ENCODE data around the gene ZNF554.
A peak's percentile ranks its signal among the peaks of the same experiment; 100 is the strongest.
"Not testable (repeated sequence)": the region's sequence is repeated elsewhere in the genome, so short reads cannot be mapped to it uniquely, and the experiment has no call there.

ZNF554 gene

DNA sequence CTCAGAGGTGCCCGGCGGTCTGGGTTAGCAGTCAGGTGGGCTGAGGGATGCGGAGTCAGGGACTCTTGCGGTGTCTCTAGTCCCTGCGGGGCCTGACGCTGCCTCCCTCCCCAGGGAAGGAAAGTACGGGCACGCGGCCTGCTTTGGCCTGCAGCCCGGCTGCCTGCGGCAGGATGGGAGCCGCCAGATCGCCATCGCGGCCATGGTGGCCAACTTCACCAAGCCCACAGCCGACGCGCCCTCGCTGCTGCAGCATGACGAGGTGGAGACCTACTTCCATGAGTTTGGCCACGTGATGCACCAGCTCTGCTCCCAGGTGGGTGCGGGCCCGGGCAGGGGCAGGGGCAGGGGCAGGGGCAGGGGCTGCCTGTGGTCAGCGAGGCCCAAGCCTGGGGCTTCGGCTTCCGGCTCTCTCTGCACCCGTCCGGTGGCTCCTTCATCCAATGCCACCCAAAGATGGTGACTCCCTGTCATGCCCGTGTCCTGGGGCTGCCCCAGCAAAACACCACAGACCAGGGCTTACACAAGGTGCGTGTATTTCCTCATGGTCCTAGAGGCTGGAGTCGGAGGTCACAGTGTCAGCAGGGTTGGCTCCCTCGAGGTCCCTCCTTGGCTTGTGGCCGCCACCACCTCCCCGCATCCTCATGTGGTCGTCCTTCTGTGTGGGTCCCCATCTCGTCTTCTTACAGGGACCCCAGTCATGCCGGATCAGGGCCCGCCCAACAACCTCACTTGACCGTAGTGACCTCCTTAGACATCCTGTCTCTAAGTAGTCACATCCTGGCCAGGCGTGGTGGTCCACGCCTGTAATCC, 11.3 kb upstream of the ZNF554 start:
- no peak for DNase-seq

DNA sequence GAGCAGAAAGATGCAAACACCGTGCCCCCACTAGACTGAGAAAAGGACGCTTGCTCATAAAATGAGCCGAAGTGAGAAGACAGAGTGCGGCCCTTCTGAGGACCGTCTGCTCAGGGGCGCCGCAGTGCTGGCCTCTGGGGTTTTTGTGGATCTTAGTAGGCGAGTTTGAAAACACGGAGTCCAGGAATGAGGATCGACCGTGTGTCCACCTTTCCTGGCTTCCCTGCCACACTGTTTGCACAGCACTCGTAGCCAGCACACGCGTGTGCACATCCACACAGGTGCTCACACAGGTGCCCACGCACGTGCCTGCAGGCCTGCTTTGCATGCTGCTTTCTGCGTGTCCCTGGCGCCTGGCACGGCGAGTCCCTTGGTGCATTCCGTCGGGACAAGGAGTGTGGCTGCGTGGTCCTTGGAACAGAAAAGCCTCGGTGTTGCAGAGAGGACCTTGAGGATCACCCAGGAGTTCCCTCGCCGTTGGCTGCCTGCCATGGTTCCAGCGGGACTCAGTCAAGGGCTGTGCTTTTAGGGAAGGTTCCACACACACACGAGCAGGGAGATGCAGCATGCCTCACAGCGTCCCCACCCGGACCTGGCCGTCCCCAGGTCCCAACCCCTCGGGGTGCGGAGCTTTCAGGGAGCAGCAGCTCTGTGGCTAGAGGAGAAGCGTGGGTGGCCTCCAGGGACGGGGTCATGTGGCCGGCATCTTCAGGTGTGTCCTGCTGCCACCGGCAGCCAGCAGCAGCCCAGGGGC, 10.1 kb upstream of the ZNF554 start:
- DNase-seq = no peak

DNA sequence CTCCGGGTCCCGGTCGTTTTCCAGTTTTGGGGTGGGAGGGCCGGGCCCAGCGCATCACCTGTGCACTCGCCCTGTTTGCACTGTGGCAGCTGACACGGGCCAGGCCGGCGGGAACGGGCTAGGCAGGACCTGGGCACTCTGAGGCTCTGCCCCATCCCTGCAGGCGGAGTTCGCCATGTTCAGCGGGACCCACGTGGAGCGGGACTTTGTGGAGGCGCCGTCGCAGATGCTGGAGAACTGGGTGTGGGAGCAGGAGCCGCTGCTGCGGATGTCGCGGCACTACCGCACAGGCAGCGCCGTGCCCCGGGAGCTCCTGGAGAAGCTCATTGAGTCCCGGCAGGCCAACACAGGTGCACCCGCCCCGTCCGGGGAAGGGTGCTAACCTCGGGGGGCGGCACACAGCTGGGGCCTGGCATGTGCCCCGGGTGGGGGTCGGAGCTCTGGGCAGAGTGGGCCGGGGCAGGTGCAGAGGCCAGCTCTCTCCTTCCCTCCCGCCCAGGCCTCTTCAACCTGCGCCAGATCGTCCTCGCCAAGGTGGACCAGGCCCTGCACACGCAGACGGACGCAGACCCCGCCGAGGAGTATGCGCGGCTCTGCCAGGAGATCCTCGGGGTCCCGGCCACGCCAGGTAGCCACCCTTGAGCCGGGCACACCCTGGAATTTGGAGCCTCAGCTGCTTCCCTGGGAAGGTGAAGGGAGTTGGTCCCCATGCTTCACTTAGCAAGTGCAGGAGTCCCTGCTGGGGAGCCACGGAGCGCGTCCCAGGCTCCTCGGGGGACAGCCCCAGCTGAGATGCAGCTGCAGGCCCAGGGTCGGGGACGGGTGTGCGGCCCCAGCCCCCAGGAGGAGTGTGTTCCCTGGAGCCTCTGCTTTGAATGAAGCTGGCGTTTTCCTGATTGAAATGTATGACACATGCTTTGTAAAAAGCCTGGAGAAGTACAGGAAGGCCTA, 9.3 kb upstream of the ZNF554 start:
- DNase-seq = no peak

DNA sequence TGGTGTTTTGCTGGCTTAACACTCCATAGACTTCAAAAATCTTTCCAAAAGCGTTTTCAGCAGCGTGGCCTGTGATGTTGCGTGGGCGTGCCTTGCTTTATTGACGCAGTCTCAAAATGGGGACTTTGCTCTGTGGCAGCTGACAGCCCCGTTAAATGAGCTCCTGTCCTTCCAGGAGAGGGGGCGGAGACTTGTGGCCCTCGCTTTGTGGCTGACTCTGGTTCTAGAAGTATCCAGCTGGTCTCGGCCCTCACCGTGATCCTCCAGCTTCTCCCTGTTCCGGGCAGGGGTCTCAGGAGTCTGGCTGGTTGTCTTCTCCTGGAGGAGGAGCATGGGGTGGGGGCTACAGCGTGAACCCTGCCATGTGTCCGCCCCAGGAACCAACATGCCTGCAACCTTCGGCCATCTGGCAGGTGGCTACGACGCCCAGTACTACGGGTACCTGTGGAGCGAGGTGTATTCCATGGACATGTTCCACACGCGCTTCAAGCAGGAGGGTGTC, 8.4 kb upstream of the ZNF554 start:
- DNase-seq = no peak

DNA sequence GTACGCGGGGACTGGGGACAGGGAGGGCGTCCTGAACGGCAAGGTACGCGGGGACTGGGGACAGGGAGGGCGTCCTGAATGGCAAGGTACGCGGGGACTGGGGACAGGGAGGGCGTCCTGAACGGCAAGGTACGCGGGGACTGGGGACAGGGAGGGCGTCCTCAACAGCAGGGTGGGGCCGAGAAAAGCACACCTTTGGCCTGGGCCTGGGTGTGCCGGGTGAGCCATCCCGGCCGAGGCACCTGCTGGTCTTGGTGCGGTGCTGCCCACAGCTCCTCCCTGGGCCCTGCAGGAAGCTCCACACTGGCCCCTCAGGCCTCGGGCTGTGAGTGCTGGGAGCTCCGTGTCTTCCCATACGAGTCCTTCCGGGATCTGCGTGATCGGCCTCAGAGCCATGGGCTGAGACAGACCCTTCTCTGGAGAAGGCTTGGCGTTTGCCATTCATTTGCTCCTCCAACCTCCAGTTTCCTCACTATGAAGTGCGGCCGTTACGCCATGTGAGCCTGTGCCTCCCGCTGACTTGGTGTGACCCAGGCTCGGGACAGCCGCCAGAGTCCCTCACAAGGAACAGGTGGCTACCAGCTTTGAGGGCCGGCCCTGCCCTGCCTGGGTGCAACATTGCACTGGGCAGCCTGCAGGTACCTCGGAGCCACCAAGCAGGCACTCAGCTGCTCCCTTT, 7.8 kb upstream of the ZNF554 start:
- no peak for DNase-seq

DNA sequence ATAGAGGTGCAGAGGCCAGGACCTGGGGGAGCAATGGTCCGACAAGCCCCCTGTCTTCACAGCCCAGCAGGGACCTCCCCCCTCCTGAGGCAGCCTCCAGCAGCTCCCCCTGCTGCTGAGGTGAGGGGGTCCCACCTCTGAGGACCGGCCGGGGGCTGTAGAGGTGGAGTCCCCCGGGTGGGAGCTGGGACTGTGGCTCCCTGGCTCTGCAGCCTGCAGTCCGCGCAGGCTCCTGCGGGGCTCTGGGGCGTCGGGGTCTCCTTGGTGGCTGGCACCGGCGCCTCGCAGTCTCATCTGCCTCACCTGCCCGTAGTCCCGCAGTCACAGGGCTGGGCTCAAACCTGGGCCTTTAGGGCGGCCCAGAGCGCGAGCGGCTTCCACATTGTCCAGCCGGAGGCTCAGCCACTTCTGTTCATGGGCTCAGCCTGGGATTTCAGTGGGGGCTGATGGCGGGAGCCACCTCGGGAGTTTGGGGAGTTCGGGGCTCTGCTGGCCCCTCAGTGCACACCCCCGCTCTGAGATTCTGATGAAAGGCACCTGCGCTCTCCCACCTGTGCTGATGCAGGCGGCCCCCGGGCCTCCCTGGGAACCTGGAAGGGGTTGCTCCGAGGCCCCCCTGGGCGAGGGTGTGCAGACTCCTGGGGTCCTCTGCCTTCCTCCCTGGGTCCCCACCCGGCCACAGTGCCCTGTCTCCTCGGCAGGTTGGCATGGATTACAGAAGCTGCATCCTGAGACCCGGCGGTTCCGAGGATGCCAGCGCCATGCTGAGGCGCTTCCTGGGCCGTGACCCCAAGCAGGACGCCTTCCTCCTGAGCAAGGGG, 7.0 kb upstream of the ZNF554 start:
- DNase-seq = no peak

DNA sequence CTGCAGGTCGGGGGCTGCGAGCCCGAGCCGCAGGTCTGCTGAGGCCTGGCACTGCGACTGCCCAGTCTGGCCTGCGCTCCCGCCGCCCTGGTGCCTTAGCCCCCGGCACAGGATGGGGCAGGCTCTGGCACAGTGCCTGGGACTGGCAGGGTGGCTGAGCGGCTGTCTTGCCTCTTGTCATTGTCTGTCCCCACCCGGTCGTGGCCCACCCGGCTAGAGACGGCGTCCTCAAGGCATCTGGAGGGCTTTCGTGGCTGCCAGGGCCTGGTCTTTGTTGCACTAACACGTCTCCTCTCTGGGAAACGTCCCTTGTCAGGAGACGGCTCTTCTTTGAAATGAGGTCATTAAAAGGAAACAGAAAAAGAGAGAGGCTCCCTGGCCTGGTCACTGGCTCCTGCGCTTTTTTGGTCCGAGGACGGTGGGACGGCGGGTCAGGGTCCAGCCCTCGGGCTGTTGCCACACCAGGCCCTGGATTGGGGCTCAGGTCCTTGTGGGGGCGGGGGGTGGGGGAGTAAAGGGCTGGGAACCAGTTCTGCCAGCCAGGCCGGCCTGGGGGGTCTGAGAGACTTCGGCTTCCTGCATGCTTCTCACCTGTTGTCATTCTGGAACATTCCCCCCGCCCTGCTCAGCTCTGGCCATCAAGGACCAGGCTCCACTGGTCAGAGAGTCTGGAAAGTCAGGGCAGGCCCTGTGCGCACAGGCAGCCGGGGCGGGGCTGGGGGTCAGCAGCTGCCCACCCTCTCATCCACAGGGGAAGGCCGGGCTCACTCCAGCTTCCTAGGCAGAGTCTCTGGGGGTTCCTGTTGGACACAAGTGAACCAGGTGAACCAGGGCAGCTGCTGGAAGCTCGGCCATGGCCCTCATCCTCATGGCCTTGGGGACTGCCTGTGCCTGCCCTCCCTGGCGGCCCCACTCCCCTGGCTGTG, 6.2 kb upstream of the ZNF554 start:
- no peak for DNase-seq

DNA sequence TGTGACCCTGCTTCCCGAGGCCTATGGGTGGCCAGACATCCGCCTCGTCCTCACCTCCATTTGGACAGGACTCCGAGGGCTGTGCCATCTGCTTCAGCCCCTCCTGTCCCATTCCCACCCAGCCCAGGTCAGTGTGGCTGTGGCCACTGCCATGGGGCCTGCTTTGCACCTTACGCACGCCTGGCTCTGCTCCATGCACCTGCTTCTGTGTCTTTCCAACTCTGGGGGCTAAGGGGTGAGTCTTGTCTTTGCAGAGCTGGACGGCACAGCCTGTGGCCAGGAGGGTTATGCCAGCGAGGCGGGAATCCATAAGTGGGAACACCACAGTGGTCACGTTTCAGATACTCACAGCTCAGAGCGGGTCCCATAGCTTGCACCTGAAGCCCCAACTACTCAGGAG, 5.2 kb upstream of the ZNF554 start:
- no peak for DNase-seq

DNA sequence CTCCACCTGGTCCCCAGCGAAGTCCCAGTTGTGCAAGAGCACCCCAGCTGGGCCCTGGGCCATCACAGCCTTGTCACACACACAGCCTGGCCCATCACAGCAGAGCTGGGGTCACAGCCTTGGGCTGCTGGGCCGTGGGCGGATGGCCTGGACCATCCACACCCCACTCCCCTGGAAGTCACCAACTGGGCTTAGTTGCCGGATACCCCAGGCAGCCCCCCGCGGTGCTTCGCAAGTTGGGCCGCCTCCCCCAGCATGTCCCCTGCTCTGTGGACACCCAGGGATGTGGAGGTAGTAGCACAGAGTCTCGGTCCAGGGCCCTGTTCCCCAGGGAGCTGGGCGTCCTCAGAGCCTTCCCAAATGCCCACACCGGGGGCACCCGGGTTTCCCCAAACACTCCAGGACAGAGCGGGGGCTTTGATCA, 4.5 kb upstream of the ZNF554 start:
- DNase-seq = no peak

DNA sequence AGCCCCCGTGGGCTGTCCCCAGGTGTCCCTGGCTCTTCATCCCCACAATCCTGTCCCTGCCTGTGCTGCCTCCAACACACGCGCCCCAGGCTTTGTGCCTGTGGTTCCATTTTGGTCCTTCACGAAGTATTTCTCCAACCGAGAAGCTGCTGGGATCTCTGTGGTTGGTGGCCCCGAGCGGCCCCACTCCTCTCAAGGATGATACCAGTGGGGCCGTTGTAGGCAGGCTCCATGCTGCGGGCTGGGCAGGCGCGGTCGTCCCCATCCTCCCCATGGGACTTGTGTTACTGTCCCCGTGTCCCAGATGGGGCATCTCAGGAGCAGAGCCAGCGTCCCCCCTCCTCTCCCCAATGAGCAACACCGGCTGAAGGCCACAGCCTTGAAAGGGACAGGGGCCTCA, 3.7 kb upstream of the ZNF554 start:
- no peak for DNase-seq

DNA sequence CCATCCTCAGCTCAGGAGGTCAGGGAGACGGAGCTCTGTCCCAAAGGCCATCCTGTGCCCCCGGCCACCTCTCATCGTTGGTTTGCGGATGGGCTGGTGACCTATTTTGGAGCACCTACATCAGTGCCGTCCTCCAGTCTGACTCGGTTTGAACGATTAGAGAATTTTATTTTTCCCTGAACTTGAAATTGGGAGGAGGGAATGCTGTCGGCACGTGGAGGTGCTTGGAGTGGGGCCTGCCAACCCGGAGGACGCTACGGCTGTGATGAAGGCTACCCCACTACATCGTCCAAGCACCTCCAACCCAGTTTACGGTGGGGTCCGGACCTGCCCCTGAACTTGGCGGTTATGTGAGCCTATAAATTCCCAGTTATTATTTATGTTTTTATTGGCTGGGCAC, 3.0 kb upstream of the ZNF554 start:
- DNase-seq = no peak

DNA sequence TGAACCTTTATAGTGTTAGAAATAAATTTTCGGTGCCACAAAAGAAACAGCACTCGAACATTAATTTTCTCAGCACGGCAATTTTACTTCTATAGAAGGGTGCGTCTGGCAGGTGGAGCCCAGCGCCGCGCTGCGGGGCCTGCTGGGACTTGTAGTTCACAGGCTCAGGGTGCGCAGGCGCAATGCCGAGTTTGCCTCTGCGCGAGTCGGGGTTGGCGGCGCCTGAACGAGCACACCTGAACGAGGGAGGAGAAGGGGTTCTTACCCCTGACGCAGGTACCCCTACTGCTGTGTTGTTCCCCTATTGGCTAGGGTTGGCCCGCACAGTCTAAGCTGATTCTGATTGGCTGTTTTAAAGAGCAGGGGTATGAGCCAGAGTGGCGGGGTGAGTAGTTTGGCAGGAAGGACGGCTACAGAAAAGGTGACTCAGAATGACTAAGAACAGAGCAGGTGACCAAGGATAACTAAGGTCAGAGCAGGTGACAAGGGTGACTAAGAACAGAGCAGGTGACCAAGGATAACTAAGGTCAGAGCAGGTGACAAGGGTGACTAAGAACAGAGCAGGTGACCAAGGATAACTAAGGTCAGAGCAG, 2.3 kb upstream of the ZNF554 start:
- DNase-seq = not testable (repeated sequence)

DNA sequence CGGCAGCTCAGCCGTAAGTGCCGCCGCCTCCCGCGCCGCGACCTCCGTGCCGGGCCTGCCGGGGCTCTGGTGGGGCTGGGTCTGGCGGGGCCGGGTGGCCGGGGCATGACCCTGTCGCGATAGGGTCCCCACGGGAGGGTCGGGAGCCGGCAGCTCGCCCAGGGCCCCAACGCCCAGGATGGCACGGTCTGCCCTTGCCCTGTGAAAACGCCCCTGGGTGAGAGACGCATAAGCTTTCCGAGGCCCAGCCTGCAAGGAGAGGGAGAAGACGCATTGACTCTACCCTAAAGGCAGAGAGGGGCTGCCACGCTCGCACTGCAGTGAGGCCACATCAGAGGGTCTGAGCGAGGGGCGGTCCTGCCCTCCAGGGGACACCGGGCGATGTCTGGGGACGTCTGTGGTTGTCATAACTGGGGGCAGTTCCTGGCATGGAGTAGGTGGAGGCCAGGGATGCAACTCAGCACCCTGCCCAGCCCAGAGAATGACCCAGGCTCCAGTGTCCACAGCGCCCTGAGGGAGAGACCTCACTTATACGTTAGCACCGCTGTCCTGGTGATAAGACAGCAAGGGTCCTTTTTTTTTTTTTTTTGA, 539 bp downstream of the ZNF554 start:
- DNase-seq = peak; percentile 66

DNA sequence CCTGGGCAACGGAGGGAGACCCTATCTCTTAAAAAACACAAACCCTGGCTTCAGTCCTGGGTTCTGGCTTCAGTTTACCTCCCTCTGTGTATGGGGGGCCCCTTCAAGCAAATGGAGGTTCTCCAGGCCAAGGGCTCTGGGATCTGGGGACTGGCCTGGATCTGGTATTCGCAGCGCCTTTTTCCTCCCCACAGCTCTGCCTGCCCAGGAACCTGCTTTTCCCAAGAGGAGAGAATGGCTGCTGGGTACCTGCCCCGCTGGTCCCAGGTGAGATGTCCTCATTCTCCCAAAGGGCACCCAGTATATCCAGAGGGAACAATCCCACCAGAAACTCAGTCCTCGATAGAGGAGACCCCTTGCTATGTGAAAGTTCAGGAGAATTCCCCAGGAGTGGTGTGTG, 3.2 kb downstream of the ZNF554 start:
- DNase-seq = no peak

DNA sequence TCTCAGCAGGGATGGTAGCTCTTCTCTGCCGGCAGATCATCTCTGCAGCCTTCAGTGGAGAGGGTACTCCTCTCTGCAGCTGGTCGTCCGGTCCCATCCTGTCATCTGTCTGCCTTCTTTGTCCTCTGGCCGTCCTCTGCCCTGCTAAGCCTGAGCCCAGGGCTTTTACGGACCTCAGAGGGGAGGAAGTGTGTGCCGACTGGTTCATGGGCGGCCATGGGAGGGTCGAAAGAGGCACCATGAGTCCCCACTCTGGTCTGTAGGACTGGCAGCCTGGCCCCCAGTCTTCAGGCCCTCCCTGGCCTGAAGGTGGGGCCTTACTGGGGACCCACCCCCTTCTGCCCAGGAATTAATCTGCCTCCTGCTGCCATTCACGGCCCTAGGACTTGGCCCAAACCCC, 4.0 kb downstream of the ZNF554 start:
- DNase-seq = no peak

DNA sequence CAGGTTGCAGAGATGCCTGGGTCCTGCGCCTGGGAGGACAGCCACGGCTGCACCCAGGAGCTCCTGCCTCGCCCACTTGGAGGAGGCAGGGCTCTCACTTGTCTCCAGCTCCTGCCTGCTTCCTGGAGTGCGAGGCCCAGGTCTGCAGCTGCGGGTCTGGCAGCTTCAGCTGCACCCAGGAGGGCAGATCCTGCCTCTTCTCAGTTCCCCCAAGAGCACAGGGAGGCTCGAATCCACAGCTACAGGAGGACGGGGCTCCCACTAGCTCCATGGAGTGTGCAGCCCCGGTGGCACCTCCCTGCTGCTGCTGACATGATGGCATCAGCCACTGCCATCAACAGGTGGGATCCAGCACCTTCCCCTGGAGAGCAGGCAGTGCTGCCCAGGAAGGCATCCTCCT, 4.5 kb downstream of the ZNF554 start:
- DNase-seq = no peak

DNA sequence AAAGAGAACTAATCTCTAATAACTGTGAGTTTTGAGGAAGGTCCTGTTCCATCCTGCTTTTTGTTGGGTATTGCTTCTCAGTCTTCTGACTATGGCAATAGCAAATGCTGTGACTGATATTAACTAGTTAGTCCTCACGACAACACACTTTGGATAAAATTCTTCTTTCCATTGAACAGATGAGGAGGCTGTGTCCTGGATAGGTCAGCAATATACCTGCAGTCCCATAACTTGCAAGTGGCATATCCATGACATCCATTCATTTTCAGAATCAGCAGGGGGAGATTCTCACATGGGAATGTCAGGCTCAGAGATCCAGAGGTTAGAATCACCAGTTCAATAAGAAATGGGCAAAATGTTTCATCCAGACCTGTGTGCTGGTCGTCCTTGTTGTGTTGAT, 7.4 kb downstream of the ZNF554 start:
- DNase-seq = no peak

DNA sequence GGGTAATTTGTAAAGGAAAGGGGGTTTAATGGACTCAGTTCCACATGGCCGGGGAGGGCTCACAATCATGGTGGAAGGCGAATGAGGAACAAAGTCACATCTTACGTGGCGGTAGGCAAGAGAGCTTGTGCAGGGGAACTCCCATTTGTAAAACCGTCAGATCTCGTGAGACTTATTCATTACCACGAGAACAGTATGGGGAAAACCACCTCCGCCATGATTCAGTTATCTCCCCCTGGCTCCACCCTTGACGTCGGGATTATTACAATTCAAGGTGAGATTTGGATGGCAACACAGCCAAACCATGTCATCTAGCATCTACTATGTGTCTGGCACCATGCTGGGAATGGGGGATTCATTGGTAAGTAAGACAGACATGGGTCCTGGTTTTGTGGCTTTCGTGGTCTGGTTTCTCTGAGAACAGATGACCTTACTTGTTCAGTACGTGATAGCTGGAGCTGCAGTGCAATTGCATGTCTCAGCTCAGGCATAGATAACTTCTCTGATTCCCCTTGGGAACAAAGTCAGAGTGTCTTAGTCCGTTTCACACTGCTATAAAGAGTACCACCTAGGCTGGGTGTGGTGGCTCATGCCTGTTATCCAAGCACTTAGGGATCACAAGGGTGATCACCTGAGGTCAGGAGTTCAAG, 8.3 kb downstream of the ZNF554 start:
- no peak for DNase-seq

DNA sequence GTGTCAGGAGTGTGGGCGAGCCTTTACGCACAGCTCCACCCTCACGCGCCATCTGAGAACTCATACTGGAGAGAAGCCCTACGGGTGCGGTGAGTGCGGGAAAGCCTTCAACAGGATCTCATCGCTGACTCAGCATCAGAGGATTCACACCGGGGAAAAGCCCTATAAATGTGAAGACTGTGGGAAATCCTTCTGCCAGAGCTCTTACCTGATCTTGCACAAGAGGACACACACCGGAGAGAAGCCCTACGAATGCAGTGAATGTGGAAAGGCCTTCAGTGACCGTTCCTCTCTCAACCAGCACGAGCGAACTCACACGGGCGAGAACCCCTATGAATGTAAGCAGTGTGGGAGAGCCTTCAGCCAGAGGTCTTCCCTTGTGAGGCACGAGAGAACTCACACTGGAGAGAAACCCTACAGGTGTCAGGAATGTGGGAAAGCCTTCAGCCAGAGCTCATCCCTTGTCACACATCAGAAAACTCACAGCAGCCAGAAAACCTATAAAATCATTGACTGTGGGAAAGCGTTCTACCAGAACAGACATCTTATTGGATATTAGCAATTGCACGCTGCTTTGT, 14.7 kb downstream of the ZNF554 start:
- DNase-seq = no peak
